Gastrocnemius medialis (tissue), 4 donors: ENCODE data around the gene RINT1. TPM values are rescaled to one million over a fixed set of nuclear protein-coding genes. Genes with fewer than 3 reads are reported as not detected.

Source experiments
- ATAC-seq, 2 donors: fragments of 150-250 bp; one replicate each; pipeline ENCODE4 v1.9.1; 2016
- DNase-seq, 2 donors: peaks; one replicate each; pipeline ENCODE4 v3.0.0-alpha.2; 2019
- H3K27ac ChIP-seq, 4 donors: fragments of 200-600 bp; sonication (generic); 1 replicate in 1 of 4; 2 replicates in 3 of 4; pipeline ENCODE4 v1.5.1; 2016 to 2018; ENCODE audit warnings: mild to moderate bottlenecking in 2 of 4, moderate library complexity in 1 of 4
- H3K27me3 ChIP-seq, 3 donors: fragments of 200-600 bp; sonication (generic) in 2 of 3; 1 replicate in 1 of 3; 2 replicates in 2 of 3; pipeline versions ENCODE4 v1.5.1 to v1.6.0; 2016 to 2019; ENCODE audit warnings: mild to moderate bottlenecking in 1 of 3, moderate library complexity in 1 of 3
- H3K36me3 ChIP-seq, 2 donors: fragments of 200-600 bp; sonication (generic) in 1 of 2; one replicate each; pipeline ENCODE4 v1.5.1; 2017 to 2018
- H3K4me1 ChIP-seq, 2 donors: fragments of 200-600 bp; sonication (generic) in 1 of 2; one replicate each; pipeline ENCODE4 v1.5.1; 2016 to 2017; ENCODE audit warnings: mild to moderate bottlenecking in 2 of 2
- H3K4me3 ChIP-seq, 4 donors: fragments of 200-600 bp; sonication (generic) in 3 of 4; 1 replicate in 1 of 4; 2 replicates in 3 of 4; pipeline ENCODE4 v1.5.1; 2016 to 2019; ENCODE audit warnings: mild to moderate bottlenecking in 2 of 4
- H3K9me3 ChIP-seq, 3 donors: fragments of 200-600 bp; sonication (generic) in 2 of 3; 1 replicate in 1 of 3; 2 replicates in 2 of 3; pipeline ENCODE4 v1.5.1; 2016 to 2019
- CTCF ChIP-seq, 5 experiments: fragments of 450-650 bp in 3 of 5; fragments of 200-600 bp in 2 of 5; sonication (generic) in 2 of 5; IDR thresholded peaks in 4 of 5; conservative IDR thresholded peaks in 1 of 5; 1 replicate in 4 of 5; 2 replicates in 1 of 5; pipeline ENCODE4 v1.5.1; 2016 to 2019; ENCODE audit warnings: antibody characterized with exemption in 5 of 5, mild to moderate bottlenecking in 3 of 5, moderate library complexity in 3 of 5
- POLR2A ChIP-seq, 2 donors: fragments of 450-650 bp; IDR thresholded peaks; one replicate each; pipeline ENCODE4 v1.6.1; 2017; ENCODE audit warnings: antibody characterized with exemption in 2 of 2, mild to moderate bottlenecking in 2 of 2, moderate library complexity in 2 of 2
- in situ Hi-C, 4 donors: fragments of 200-750 bp; cut with MboI; loops; one replicate each; pipeline versions ENCODE4 v1.15.0 to v1.8.0; 2017; ENCODE audit warnings: low sequenced_read_pairs in 4 of 4
- intact Hi-C: fragments of 100-400 bp; cut with DNase I; formaldehyde crosslinking; loops from one replicate; pipeline ENCODE4 v1.15.1; 2023; ENCODE audit warnings: low total_unique reads
- total RNA-seq, 4 donors: library from RNA; depleted of rRNA; stranded (reverse); fragments of >200 nt; gene quantifications; one replicate each; pipeline versions ENCODE4 v1.1.0 to v1.2.3, GENCODE V29; 2016

RINT1 gene
- total RNA-seq, 4 donors from 2014 or later: 18.1 to 29.9 (median 25.7) TPM

GRCh38 chr7:105493923-105494315 lies 38.1 kb upstream of the RINT1 start:
- TF ChIP-seq POLR2A (IDR thresholded peaks at IDR 0.05) (no peak), CTCF (IDR thresholded peaks at IDR 0.05 in 4 of 5, conservative IDR thresholded peaks at IDR 0.05 in 1 of 5) (no peak)
- Histone ChIP-seq H3K4me3 (no peak overlapping the region), H3K27me3 (no peaks in the 10 kb centered on the region), H3K27ac (peak overlapping the region in 1 of 4 donors; percentile 18), H3K4me1 (no peaks in the 10 kb centered on the region), H3K36me3 (peaks cover 0 to 10% of the 10 kb centered on the region in 2 donors), H3K9me3 (no peaks in the 10 kb centered on the region)
- intact Hi-C loops (no loop called here), in situ Hi-C loops (no loop called here)
- no peak for ATAC-seq
- no peak for DNase-seq

GRCh38 chr7:105496521-105496920 lies 35.5 kb upstream of the RINT1 start:
- in situ Hi-C loops: no loop called here

DNA sequence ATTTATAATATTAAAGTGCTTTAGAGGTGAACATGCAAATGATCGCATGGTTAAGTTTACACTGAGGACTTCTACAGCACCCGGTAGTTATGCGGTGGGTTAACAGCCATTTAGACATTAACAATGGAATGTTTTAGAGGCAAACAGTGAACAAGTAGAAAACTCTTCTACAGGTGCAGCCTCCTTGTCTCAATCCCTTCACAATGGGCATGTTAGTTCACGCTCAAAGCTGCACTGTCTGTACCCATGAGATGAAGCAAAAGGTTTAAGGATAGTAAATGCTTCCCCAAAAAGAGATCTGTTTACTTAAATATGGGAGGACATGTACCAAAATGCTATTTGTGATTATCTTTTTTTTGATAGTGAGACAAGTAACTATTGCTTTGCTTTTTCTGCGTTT lies 35.0 kb upstream of the RINT1 start:
- peaks cover 0 to 32% of the 10 kb centered on the region in 2 donors for H3K36me3 ChIP-seq
- H3K27me3 ChIP-seq: no peaks in the 10 kb centered on the region
- no peaks in the 10 kb centered on the region for H3K9me3 ChIP-seq
- intact Hi-C loops: no loop called here
- DNase-seq (no peak), ATAC-seq (no peak)
- H3K4me1 ChIP-seq: no peaks in the 10 kb centered on the region
- H3K4me3 ChIP-seq: no peak overlapping the region
- no peak for TF ChIP-seq POLR2A (IDR thresholded peaks at IDR 0.05)
- no peak for TF ChIP-seq CTCF (IDR thresholded peaks at IDR 0.05 in 4 of 5, conservative IDR thresholded peaks at IDR 0.05 in 1 of 5)
- in situ Hi-C loops: no loop called here
- no peak overlapping the region for H3K27ac ChIP-seq

More at GRCh38 chr7:105496521-105496920, 35.5 kb upstream of the RINT1 start:
- intact Hi-C loops: no loop called here
- Histone ChIP-seq H3K9me3 (no peaks in the 10 kb centered on the region), H3K27ac (no peak overlapping the region), H3K27me3 (no peaks in the 10 kb centered on the region), H3K4me3 (no peak overlapping the region), H3K36me3 (peaks cover 0 to 27% of the 10 kb centered on the region in 2 donors), H3K4me1 (no peaks in the 10 kb centered on the region)
- ATAC-seq (no peak), DNase-seq (no peak)
- TF ChIP-seq POLR2A (IDR thresholded peaks at IDR 0.05) (no peak), CTCF (IDR thresholded peaks at IDR 0.05 in 4 of 5, conservative IDR thresholded peaks at IDR 0.05 in 1 of 5) (no peak)

DNA sequence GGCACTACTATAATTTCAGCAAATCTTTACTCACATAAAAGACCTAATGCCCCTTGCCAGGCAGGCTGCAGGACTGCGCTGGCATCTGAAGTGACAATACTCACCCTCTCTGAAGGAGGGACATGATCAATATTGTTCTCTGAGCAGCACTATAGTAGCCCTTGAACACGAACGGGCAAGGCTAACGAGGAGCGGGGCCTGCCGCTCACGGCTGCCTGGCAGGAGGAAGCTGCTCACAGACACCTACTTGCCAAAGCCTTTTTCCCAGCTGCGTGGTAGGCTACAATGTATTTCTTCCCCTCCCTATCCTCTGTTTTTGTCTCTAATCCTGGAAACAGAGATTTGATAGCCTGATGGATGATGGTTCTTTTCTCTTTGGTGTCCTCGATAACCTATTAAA lies 29.8 kb upstream of the RINT1 start:
- intact Hi-C loops: no loop called here

More for the DNA sequence above, 29.8 kb upstream of the RINT1 start:
- in situ Hi-C loops: no loop called here
- H3K27ac ChIP-seq: no peak overlapping the region
- no peaks in the 10 kb centered on the region for H3K27me3 ChIP-seq
- no peak for DNase-seq
- H3K36me3 ChIP-seq: peaks cover 0 to 75% of the 10 kb centered on the region in 2 donors
- H3K4me3 ChIP-seq: no peak overlapping the region
- no peak for ATAC-seq
- H3K9me3 ChIP-seq: no peaks in the 10 kb centered on the region
- no peak for TF ChIP-seq POLR2A (IDR thresholded peaks at IDR 0.05)
- TF ChIP-seq CTCF (IDR thresholded peaks at IDR 0.05 in 4 of 5, conservative IDR thresholded peaks at IDR 0.05 in 1 of 5): no peak
- no peaks in the 10 kb centered on the region for H3K4me1 ChIP-seq
